ENCODE data around the gene CLCN5.

Gene CLCN5

DNA sequence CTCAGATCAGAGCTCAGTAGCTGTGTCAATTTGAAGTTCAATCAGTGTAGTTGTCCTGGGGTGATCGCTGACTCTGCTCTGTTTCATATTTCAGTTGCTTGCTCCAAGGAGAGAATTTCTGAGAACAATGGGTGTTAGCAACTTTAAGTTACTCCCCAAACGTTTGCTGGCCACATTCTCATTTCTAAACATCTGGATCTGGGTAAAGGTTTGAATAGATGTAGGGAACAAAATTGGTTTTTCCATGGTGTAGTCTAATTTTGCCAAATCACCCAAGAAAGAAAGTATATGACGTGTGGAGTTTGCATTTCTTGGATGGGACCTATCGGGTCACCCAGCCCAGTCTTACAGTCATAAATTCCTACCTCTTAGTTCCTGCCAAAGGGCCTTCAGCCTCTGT, 174.7 kb downstream of the CLCN5 start:
- FAIRE-seq, result no peak

- FAIRE-seq, result no peak
Observed at GRCh38 chrX:50098241-50098640, 175.8 kb downstream of the CLCN5 start.

DNA sequence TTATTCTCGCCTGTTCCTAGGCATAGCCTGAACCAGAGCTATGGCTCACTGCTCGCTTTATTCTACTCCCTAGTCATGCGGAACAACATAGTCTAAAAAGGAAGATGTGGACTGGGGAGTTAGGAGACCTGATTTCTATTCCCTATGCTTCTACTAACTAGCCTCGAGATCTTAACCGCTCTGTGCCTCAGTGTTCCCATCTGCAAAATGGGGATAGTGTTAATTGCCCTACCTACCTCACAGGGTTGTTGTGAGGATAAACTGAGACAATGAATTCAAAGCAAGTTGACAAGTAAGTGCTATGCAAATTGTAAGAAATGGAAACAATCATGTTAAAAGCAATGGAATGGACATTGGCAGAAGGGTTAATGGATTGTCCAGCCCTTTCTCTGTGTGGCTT, 176.4 kb downstream of the CLCN5 start:
- FAIRE-seq, result no peak

- no peak for FAIRE-seq
Observed at GRCh38 chrX:50099331-50099730, 176.9 kb downstream of the CLCN5 start.

- no peak for FAIRE-seq
Observed at GRCh38 chrX:50100188-50100587, 177.8 kb downstream of the CLCN5 start.

- FAIRE-seq, result no peak
Observed at GRCh38 chrX:50103176-50103575, 180.8 kb downstream of the CLCN5 start.

- FAIRE-seq, result no peak
Observed at GRCh38 chrX:50103866-50104566, 181.6 kb downstream of the CLCN5 start.

DNA sequence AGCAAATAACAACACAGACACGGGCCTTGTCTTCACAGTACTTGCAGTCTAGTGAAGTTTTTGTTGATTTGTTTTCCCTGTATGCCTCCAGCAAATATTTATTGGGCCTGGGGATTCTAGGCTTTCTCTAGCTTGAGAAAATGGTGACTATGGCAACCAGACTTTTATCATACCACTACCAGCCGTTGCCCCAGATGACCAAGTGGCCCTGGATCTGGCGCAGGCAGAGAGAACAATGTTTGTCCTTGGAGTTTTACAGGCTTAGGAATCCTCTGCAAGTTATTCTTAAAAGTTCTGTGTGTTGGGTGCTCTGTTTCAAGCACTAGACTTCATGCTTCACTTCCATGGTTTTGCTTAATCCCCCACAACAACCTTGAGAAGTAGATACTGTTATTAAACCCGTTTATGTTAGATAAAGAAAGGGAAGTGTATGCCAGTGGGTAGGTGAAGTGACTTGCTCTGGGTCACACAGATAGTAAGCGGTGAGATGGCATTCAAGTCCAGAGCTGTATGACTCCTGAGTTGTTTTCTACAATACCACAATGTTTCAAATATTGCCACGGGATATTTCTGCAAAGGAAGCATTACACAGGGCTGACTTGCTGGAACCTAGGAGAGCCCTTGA, 183.8 kb downstream of the CLCN5 start:
- no peak for FAIRE-seq

DNA sequence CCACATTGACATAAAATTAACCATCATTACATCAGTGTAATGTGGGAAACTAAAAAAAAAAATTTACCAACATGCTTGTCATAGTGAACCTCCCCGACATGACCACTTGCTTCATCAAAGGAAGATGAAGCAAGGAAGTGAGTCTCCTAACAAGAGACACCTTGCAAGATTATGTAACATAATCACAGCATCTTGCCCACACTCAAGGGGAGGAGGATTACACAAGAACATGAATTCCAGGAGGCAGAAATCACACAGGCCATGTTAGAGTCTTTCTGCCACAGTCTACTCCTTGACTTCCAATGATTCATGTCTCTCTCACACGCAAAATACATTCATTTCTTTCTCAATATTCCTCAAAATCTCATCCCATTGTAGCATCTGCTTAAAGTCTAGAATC, 185.1 kb downstream of the CLCN5 start:
- no peak for FAIRE-seq

GRCh38 chrX:50108264-50108663, 185.9 kb downstream of the CLCN5 start:
- no peak for FAIRE-seq

DNA sequence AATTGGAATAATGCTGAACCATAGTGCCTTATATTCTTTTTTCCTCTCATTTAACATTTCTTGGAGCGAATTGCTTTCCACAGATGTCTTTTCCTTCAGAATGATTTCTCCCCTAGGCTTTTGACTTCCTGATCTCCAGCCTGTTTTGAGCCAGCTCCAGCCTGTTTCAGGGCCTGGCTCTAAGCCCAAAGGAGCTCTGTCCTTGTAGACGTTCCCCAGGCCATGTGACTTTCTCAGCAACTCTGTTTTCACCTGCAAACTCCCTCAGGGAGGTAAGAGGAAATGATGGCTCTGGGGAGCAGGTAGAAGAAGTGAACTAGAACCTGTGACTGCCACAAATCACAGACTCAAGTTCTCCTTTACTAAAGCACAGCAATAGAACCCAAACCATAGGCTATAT, 189.3 kb downstream of the CLCN5 start:
- no peak for FAIRE-seq

DNA sequence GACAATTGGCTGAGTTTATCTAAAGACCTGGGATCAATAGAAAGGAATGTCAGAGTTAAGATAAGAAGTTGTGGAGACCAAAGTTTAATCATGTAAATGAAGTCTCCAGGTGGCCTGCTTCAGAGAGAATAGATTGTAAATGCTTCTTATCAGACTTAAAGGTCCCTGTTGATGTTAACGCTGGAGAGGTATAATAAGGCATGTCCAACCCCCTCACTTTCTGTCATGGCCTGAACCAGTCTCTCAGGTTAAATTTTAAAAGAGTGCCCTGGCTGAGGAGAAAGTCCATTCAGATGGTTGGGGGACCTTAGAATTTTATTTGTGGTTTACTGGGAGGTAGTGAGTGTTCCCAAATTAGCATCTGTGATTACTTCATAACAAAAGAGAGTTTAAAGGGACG, 191.7 kb downstream of the CLCN5 start:
- no peak for FAIRE-seq

- FAIRE-seq, result no peak
Observed at GRCh38 chrX:50115973-50116372, 193.6 kb downstream of the CLCN5 start.

DNA sequence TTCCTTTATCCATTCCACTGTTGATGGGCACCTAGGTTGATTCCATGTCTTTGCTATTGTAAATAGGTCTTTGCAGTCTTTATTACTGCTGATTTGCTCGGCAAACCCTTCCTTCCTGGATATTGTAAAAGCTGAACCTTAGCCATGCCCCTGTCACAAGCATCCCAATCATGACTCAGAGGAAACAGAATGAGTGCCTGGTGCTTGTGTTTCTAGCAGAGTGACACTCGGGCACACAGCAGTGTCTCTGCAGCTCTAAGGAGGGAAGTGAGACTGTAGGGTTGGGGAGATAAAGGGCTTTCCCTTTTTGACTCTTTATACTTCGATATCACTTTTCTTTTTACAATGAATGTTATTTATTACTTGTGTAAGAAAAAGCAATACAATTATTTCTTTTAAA, 195.1 kb downstream of the CLCN5 start:
- FAIRE-seq, result no peak

DNA sequence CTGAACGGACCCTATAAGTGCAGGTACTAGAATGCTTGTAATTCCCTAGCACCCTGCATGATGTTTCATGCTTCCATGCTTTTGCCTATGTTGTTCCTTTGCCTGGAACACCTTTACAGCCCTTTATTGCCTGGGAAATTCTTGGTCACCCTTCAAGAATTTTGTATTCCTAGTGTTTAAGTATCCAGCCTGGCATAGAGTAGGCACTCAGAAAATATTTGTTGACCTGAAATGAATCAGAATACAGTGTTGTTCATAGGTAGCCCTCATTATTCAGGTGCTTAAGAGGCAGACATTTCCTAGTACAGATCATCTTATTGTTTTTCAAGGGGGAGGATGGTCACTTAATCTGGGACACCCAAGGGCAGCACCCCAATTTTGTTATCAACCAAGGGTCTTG, 203.1 kb downstream of the CLCN5 start:
- FAIRE-seq, result no peak

DNA sequence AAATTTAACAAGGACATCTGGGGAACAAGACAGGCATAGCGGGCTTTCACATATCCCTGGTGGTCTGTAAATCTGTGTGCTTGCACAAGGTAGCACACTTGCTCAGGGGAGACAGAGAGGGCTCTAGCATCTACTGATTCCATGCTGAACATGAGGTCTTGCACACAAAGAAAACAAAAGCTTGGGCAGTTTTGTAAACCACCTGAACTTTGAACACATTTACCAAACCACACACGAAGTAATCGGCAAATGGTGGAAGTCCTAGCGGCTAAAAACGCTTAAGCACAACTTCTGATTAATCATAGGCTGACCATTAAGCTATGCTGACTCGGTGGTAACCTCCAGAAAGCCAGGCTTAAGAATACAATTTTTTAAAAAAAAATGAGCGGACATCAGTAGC, 225.6 kb downstream of the CLCN5 start:
- no peak for FAIRE-seq
